IMR-90 (cell line): ENCODE measurements around the gene GSDMA.

ENCODE experiments used
- BHLHE40 ChIP-seq: fragments of 150-350 bp; IDR thresholded peaks from 2 replicates; pipeline ENCODE4 v1.6.1; 2016; ENCODE audit warnings: mild to moderate bottlenecking, low read depth, low read length
- CEBPB ChIP-seq: IDR thresholded peaks from 2 replicates; pipeline ENCODE4 v1.6.1; 2012; ENCODE audit warnings: low read depth, low read length, improper control_type of control experiment
- CTCF ChIP-seq: conservative IDR thresholded peaks from 2 replicates; pipeline ENCODE4 v1.5.1; 2012; ENCODE audit warnings: mild to moderate bottlenecking, low read depth, low read length, improper control_type of control experiment
- ELK1 ChIP-seq: fragments of 150-350 bp; IDR thresholded peaks from 2 replicates; pipeline ENCODE4 v1.6.1; 2016; ENCODE audit warnings: low read depth, mild to moderate bottlenecking, low read length, moderate library complexity, borderline replicate concordance
- FOS ChIP-seq: fragments of 150-350 bp; IDR thresholded peaks from 2 replicates; pipeline ENCODE4 v1.6.1; 2016; ENCODE audit warnings: low read depth, low read length
- MAFK ChIP-seq: IDR thresholded peaks from 2 replicates; pipeline ENCODE4 v1.6.1; 2012; ENCODE audit warnings: low read depth, low read length, improper control_type of control experiment
- MAZ ChIP-seq: IDR thresholded peaks from 2 replicates; pipeline ENCODE4 v1.6.1; 2012; ENCODE audit warnings: low read depth, mild to moderate bottlenecking, low read length, improper control_type of control experiment, moderate library complexity, borderline replicate concordance
- MXI1 ChIP-seq: IDR thresholded peaks from 2 replicates; pipeline ENCODE4 v1.6.1; 2012; ENCODE audit warnings: low read depth, mild to moderate bottlenecking, low read length, moderate library complexity, borderline replicate concordance
- POLR2A ChIP-seq: IDR thresholded peaks from 2 replicates; pipeline ENCODE4 v1.6.1; 2012; ENCODE audit warnings: mild to moderate bottlenecking, low read depth, low read length
- RAD21 ChIP-seq: IDR thresholded peaks from 2 replicates; pipeline ENCODE4 v1.6.1; 2012; ENCODE audit warnings: low read length, improper control_type of control experiment
- RCOR1 ChIP-seq: IDR thresholded peaks from 2 replicates; pipeline ENCODE4 v1.6.1; 2012; ENCODE audit warnings: mild to moderate bottlenecking, low read length, improper control_type of control experiment; ENCODE audit not compliant: insufficient replicate concordance
- RFX5 ChIP-seq: IDR thresholded peaks from 2 replicates; pipeline ENCODE4 v1.8.0; 2012; ENCODE audit warnings: low read depth, mild to moderate bottlenecking, low read length, moderate library complexity
- USF2 ChIP-seq: fragments of 150-350 bp; IDR thresholded peaks from 2 replicates; pipeline ENCODE4 v1.6.1; 2017; ENCODE audit warnings: mild to moderate bottlenecking, antibody characterized with exemption, low read length, low read depth

GRCh38 chr17:39939106-39939505, 23.7 kb upstream of the GSDMA start:
- no peak for TF ChIP-seq CTCF
- TF ChIP-seq MAZ, result no peak
- no peak for TF ChIP-seq USF2
- TF ChIP-seq POLR2A, result no peak
- no peak for TF ChIP-seq CEBPB
- TF ChIP-seq RFX5, result no peak
- TF ChIP-seq RAD21, result no peak
- no peak for TF ChIP-seq FOS
- TF ChIP-seq ELK1, result no peak
- TF ChIP-seq MXI1, result no peak
- TF ChIP-seq MAFK, result no peak
- TF ChIP-seq RCOR1, result no peak
- no peak for TF ChIP-seq BHLHE40
